22Rv1 (cell line): ENCODE results near the gene ICOSLG.
"Not testable (repeated sequence)": the region's sequence is repeated elsewhere in the genome, so short reads cannot be mapped to it uniquely, and the experiment has no call there.

Experiments
- H3K27ac ChIP-seq: fragments of 450-650 bp; 2 replicates; pipeline ENCODE4 v1.5.1; 2017
- CTCF ChIP-seq: fragments of 450-650 bp; IDR thresholded peaks from 2 replicates; pipeline ENCODE4 v1.5.1; 2017; ENCODE audit warnings: mild to moderate bottlenecking
- ZFX ChIP-seq: fragments of 450-650 bp; IDR thresholded peaks from 2 replicates; pipeline ENCODE4 v1.6.1; 2017; ENCODE audit warnings: antibody characterized with exemption, borderline replicate concordance

Gene ICOSLG

GRCh38 chr21:44255511-44255981 is 14.8 kb upstream of the ICOSLG start:
- H3K27ac ChIP-seq = no peak overlapping the region
- TF ChIP-seq CTCF (no peak), ZFX (no peak)

- no peak overlapping the region for H3K27ac ChIP-seq
- no peak for TF ChIP-seq ZFX
- TF ChIP-seq CTCF = no peak
These were observed 13.3 kb upstream of the ICOSLG start for GRCh38 chr21:44253832-44254710.

GRCh38 chr21:44249204-44250037 is 8.7 kb upstream of the ICOSLG start:
- H3K27ac ChIP-seq = not testable (repeated sequence)

- H3K27ac ChIP-seq = not testable (repeated sequence)
These were observed 7.2 kb upstream of the ICOSLG start for GRCh38 chr21:44247904-44248303.

GRCh38 chr21:44243980-44244379 is 3.2 kb upstream of the ICOSLG start:
- not testable (repeated sequence) for H3K27ac ChIP-seq

GRCh38 chr21:44241281-44241680 is 538 bp upstream of the ICOSLG start:
- not testable (repeated sequence) for H3K27ac ChIP-seq

- H3K27ac ChIP-seq = not testable (repeated sequence)
These were observed 390 bp downstream of the ICOSLG start for GRCh38 chr21:44240353-44240752.

- not testable (repeated sequence) for H3K27ac ChIP-seq
These were observed 11.2 kb downstream of the ICOSLG start for GRCh38 chr21:44229561-44229960.

GRCh38 chr21:44228109-44228508 is 12.6 kb downstream of the ICOSLG start:
- not testable (repeated sequence) for H3K27ac ChIP-seq

- H3K27ac ChIP-seq = not testable (repeated sequence)
These were observed 13.1 kb downstream of the ICOSLG start for GRCh38 chr21:44227614-44228013.

GRCh38 chr21:44225605-44226004 is 15.1 kb downstream of the ICOSLG start:
- not testable (repeated sequence) for H3K27ac ChIP-seq

GRCh38 chr21:44223334-44223733 is 17.4 kb downstream of the ICOSLG start:
- H3K27ac ChIP-seq = not testable (repeated sequence)

- H3K27ac ChIP-seq = not testable (repeated sequence)
These were observed 20.1 kb downstream of the ICOSLG start for GRCh38 chr21:44220674-44221073.

- not testable (repeated sequence) for H3K27ac ChIP-seq
These were observed 22.3 kb downstream of the ICOSLG start for GRCh38 chr21:44218461-44218860.

GRCh38 chr21:44211978-44212377 is 28.8 kb downstream of the ICOSLG start:
- H3K27ac ChIP-seq = not testable (repeated sequence)

GRCh38 chr21:44211574-44211973 is 29.2 kb downstream of the ICOSLG start:
- not testable (repeated sequence) for H3K27ac ChIP-seq

GRCh38 chr21:44207860-44208646 is 32.7 kb downstream of the ICOSLG start:
- H3K27ac ChIP-seq = not testable (repeated sequence)
